Astrocyte of the spinal cord (primary cell): ENCODE data around the gene FSHR.

Source experiments
- DNase-seq: peaks from one replicate; pipeline ENCODE4 v3.0.0; 2011; ENCODE audit warnings: low read depth, low spot score
- H3K4me3 ChIP-seq: 2 replicates; pipeline ENCODE4 v1.5.1; 2011; ENCODE audit warnings: low read depth, mild to moderate bottlenecking, low read length, moderate library complexity
- CTCF ChIP-seq: IDR thresholded peaks from 2 replicates; pipeline ENCODE4 v1.5.1; 2012; ENCODE audit warnings: low read depth, mild to moderate bottlenecking, low read length, inconsistent platforms
- in situ Hi-C: cut with HindIII; loops from 2 replicates; pipeline ENCODE4 v1.10.0; 2017; ENCODE audit warnings: low sequenced_read_pairs

Gene FSHR

GRCh38 chr2:49043405-49043982 is 110.8 kb downstream of the FSHR start:
- in situ Hi-C loops, result no loop called here
- DNase-seq, result no peak
- H3K4me3 ChIP-seq, result no peak overlapping the region
- TF ChIP-seq CTCF, result no peak

DNA sequence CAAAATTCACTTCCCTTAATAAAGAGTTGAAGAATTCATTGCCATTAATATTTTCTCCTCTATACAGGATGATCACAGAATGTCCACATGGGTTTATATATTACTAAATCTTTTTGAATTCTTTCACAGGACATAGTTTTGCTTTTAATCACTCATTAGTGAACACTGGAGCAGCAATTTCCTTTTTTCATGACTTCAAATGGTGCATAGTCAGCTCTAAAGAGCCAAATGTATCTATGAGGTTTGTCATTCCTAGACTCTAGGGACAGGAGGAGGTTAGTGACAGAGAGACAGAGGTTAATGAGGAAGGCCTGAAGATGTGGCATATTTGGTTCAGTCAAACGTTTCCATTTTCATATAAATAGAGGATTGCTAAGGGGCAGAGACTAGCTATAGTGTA is 111.8 kb downstream of the FSHR start:
- DNase-seq, result no peak
- in situ Hi-C loops, result no loop called here
- TF ChIP-seq CTCF, result no peak
- no peak overlapping the region for H3K4me3 ChIP-seq

DNA sequence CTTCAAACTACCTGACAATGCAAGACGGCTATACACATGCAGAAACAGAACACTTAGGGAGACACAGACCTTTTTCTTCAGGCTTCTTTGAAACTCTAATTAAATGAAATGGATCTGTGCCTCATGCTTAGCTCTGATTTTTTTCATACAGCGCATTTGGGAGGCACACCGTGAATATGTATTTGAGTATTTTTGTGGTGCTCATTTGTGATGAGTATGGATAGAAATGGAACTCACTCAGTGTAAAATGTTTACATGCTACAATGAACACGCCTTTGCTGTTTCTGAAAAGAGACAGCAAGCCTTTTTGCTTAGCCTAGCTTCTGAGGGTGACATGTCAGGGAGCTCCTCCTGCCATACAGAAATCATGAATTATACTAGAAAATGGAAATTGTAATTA is 113.3 kb downstream of the FSHR start:
- no peak for TF ChIP-seq CTCF
- no peak overlapping the region for H3K4me3 ChIP-seq
- in situ Hi-C loops, result no loop called here
- DNase-seq, result no peak

GRCh38 chr2:49037197-49037596 is 117.1 kb downstream of the FSHR start:
- TF ChIP-seq CTCF, result no peak
- H3K4me3 ChIP-seq, result no peak overlapping the region
- no peak for DNase-seq
- in situ Hi-C loops, result no loop called here

DNA sequence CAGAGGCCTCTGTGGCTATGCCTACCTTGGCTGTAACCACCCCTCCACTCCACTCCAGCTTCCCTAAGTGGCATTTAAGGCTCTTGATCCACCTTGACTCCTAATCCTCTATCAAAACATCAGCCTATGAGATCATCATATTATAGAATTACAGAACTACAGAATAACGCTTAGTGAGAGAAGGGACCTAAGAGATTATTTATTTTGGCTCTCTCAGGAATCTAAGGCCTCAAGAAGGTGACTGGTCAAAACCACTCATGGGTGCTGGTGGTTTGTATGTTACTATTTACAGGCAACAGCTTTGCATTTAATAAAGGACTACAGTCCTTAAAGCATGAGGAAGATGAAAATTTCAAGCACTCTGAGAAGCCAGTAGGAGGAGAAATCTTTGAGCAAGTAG is 118.8 kb downstream of the FSHR start:
- in situ Hi-C loops, result no loop called here
- no peak for TF ChIP-seq CTCF
- no peak for DNase-seq
- H3K4me3 ChIP-seq, result no peak overlapping the region

DNA sequence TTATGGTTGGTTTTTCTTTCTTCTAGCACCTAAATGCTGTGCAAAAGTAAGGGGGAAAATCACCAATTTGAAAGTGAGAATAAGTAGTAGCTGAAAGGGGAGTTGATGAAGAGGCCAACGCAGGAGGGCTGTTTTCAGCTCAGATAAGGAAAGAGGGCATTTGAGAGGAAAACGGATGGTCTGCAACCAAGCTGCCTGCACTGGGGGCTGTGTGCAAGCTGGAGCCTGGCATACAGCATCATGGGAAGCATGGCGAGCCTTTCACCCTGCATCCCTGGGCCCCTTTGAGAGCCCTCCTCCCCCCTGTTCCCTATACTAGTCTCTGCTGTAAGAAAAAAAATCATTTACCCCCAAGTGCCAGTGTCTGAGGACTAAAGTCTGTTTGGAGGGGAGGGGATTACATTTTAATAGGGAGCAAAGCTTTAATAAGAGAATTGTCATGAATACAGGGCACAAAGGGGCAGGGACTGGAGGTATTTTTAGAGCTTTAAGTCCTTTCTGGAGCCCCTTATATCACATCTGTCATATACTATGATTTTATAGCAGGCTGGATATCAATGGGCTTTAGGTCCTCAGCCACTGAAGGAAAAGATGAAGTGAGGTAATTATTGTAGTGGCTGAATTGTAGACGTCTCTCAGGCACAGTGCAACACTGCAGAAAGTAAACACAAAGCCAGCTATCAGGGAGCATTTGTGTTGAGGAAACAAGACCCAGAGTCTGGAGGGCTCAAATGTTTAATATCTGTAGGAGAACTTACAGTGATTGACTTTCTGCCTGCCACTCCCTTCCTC is 120.7 kb downstream of the FSHR start:
- DNase-seq, result no peak
- no peak for TF ChIP-seq CTCF
- no peak overlapping the region for H3K4me3 ChIP-seq
- in situ Hi-C loops, result no loop called here
